Skin of body (tissue), 2 donors: ENCODE measurements around the gene ANGPT4. TPM values are rescaled to one million over a fixed set of nuclear protein-coding genes. Genes with fewer than 3 reads are reported as not detected.
"Not testable (repeated sequence)": the region's sequence is repeated elsewhere in the genome, so short reads cannot be mapped to it uniquely, and the experiment has no call there.

Source experiments
- DNase-seq: peaks from one replicate; lab custom pipeline; 2025; lab: John Stamatoyannopoulos, UW
- total RNA-seq: library from RNA; depleted of rRNA; stranded (reverse); fragments of >200 nt; gene quantifications from one replicate; pipeline ENCODE4 v1.2.3, GENCODE V29; 2014

The ANGPT4 gene
- total RNA-seq, 1 donor from 2014 or later = 0.10 TPM

DNA sequence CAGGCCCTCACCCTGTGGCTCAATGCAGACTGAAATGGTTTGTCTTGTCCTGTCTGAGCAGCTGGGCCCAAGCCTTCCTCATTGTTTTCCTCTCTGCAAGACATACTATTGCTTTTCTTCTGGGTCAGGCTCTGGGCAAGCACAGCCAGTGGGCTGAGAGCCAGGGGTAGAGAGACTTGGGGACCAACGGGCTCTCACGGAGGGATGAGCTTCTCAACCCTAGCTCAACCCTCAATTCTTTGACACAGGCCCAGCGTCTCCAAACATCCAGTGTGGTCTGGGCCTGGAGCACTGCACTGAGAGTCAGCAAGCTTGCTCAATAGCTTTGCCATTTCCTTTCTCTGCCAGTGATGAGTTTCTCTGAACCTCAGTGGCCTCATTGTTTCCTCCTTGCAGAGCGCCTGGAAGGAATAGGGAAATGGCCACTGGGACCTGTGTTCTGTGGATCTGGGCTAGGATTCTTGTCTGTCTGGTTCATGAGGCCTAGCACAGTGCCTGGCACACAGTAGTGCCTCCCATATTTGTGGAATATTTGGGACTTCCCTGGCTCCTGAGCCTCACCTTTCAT lies 9.3 kb downstream of the ANGPT4 start:
- no peak for DNase-seq

DNA sequence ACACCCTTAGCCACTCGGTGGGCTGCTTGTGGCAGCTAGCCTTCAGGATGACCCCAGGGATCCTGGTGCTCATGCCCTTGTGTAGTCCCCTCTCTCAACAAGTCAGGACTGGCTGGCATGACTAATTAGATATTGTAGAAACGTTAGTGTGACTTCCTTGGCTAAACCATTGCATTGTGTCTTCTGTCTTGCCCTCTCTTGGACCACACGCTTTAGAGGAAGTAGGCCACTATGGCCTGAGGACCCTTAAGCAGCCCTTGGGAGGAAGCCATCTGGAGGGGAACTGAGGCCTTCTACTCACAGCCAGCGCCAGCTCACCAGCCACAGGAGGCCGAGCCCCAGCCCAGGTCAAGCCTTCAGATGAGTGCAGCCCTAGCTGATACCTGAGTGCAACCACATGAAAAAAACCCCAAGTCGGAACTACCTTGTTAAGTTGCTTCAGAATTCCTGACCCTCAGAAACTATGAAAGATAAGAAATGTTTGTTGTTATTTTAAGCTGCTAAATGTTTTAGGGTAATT lies 10.1 kb downstream of the ANGPT4 start:
- no peak for DNase-seq

DNA sequence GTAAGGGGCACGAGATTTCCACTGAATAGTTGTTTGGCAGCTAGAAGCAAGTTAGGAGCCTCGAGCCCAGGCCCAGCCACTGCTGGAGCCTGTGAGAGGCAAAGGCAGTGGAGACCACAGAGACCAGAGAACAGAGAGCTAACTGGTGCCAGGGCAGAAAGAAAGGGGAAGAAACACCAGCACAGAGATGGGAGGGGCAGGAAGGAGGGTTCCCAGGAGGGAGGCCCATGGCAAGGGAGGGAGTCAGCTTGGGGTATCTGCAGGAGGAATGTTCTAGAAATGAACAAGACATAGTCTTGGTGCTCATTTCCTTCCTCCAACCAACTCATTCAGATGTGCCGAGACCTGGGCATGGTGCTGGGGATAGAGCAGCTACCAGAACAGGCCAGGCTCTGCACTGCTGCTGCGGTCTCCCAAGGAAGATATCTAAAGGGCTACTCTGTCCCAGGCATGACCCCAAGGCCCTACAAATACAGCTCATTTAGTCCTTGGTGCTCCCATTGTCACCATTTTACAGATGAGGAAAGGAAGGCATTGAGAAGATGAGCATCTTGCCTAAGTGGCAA lies 10.7 kb downstream of the ANGPT4 start:
- no peak for DNase-seq

DNA sequence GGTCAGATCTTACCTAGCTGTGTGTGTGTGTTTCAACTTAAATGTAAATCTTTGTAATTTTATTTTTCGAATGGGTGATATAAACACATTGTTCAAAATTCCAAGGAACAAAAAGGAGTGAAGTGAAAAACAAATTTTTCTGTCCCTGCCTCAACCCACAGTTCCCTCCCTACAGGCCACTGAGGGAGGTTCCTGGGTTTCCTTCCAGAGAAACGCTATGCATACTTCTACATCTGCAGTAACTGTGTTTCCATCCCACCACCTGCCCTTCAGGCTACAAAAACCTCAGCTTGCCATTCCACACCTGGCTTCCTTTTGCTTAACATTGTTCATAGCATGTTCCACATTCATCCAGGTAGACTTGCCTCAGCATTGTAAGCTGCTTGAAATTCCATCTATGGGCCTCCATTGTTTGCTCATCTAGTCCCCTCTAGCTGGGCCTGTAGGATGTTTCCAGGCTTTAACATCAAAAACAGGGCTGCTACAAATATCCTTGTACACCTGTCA lies 12.0 kb downstream of the ANGPT4 start:
- DNase-seq = no peak

DNA sequence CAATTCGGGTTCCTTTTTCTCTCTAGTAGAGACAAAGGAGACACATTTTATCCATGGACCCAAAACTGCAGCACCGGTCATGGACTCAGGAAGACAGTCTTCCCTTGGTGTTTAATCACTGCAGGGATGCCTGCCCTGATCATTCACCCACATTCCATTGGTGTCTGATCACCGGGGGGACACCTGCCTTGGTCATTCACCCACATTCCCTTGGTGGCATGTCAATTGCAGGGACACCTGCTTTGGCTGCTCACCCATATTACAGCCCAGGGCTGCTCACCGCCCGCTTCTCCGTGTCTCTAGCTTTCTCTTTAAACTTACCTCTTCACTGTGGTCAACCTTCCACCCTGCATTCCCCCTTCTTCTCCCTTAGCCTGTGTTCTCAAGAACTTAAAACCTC lies 18.7 kb downstream of the ANGPT4 start:
- DNase-seq = not testable (repeated sequence)

DNA sequence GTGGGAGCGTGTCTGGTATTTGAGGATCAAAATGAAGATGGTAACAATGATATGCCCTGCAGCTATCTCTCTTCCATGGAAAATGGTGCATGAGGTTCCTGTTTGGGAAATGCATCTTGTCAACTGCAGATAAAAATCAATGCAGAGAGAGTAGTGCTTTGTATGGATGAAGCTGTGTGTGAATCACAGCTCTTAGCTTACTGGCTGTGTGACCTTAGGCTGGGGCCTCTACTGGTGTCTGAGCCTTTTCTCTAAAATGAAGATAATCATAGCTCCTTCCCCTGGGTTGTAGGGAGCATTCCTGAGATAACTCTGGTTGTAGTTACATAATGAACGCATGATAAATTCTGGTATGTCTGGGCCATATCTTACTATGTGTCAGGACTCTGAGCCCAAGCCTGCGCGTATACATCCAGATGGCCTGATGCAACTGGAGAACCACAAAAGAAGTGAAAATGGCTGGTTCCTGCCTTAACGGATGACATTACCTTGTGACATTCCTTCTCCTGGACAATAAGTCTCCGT lies 19.6 kb downstream of the ANGPT4 start:
- no peak for DNase-seq

DNA sequence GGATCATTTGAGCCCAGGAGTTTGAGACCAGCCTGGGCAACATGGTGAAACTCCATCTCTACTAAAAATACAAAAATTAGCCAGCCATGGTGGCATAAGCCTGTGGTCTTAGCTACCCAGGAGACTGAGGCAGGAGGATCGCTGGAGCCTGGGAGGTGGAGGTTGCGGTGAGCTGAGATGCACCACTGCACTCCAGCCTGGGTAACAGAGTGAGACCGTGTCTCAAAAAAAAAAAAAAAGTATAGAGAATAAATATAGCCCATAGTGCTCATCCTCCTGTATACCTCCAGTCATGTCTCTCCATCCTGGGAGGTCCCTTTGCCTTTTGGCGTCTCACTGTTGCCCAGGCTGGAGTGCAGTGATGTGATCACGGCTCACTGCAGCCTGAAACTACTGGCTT lies 23.8 kb downstream of the ANGPT4 start:
- not testable (repeated sequence) for DNase-seq

DNA sequence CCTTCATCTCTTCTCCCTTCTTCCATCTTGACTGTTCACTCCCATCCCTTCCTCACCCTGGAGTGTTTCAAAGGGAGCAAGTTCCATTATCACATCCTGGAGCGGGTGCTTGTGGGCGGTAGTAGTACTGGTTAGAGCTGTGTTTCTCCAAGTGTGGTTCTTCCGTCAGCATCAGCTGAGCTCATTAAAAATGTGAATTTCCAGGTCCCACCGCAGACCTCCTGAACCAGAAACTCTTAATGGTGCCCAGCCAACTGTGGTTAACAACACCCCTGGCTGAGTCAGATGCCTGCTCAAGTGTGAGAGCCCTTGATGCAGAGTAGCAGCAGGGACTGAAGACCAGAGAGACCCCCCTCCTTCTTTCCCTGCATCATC lies 24.4 kb downstream of the ANGPT4 start:
- DNase-seq = no peak

DNA sequence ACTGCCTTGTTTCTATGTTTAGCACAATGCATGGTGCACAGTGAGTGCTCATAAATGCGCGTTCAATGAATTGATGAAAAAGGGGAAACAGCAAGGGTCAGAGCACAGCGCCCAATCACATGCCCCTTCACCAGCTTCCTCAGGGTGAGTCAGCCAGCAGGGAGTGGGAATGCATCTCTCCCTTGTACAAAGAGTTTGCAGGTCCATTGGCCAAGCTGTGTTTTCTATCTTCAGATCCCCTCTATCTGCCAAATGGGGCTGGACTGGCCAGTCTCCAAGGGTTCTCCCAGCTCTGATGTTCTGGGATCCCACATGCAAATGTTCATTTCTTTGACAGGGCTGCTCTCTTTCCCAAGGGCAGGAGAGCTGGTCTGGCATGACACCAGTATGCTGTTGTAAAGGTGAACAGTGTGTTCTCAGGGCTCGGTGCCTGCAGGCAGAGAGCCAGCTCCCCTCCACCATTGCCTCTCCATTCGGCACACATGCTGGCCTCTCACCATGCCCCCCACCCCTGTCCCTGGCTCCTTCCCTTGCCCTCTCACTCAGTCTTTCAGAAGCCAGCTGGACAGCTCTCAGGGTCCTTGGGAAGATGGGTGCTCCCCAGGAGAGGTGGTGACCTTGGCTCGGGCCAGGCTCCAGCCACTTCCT lies 25.0 kb downstream of the ANGPT4 start:
- DNase-seq = no peak

DNA sequence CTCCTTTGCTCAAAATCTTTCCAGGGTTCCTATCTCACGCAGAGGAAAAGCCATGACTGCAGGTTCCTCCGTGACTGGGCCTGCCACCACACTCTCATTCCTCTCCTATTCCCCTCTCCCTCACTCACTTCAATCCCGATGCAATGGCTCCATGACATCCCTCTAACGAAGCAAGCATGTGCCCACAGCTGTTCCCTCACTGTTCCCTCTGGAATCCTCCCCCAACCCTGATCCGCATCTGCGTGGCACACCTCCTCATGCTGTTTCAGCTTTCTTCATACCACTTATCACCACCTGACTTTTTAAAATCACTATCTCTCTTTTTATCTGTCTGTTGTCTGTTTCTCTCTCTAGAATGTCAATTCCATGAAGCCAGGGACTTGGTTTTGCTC lies 25.5 kb downstream of the ANGPT4 start:
- DNase-seq = no peak

DNA sequence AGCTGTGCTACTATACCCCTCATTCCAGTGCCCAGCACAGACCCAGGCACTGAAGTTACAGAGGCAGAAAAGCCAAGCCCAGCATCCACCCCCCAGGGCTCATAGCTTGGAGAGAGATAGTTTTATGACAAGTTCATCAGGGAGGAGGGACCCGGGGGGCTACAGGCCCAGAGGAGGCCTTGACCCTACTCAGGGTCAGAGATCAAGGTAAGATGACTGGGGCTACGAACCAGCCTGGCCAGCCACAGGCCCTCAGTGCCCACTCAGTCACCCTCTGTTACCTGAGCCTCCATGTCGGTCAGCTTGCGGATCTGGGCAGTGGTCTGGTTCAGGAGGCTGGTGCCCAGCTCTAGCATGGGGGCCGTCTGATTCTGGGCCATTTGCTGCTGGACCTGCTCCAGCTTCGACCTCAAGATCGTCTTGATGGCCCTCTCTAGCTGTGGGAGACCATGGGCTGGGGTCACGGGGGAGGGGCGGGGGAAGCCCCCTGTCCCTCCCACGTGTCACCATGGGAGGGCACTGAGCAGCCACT lies 26.1 kb downstream of the ANGPT4 start:
- no peak for DNase-seq

DNA sequence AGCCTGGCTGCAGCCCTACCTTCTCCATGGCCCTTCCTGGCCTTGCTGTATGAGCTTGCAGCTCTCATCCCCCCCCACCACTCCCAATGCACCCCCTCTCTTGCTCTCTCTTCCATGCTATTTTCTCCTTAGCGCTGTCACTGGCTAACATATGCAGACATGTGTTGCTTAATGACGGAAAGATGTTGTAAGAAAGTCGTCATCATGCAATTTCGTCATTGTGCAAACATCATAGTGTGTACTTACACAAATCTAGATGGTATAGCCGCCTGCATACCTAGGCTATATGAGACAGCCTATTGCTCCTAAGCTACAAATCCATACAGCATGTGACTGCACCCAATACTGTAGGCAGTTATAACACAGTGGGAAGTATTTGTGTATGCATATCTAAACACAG lies 27.0 kb downstream of the ANGPT4 start:
- no peak for DNase-seq

DNA sequence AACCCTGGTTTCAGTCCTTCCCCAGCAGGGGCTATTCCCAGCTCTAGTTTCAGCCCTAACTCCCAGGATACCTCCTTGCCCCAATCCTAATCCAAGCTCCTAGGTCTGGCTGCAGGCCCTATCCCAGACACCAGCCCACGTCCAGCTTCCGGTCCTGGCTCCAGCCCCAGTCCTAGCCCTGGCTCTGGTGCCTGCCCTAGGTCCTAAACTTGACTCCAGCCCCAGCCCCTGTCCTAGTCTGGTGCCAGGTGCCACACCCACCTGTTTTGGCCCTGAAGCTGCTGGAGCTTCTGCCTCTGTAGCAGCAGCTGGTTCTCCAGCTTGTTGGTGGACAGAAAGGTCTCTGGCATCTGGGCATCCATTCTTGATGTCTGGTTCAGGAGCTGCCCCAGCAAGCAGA lies 28.1 kb downstream of the ANGPT4 start:
- DNase-seq = no peak

DNA sequence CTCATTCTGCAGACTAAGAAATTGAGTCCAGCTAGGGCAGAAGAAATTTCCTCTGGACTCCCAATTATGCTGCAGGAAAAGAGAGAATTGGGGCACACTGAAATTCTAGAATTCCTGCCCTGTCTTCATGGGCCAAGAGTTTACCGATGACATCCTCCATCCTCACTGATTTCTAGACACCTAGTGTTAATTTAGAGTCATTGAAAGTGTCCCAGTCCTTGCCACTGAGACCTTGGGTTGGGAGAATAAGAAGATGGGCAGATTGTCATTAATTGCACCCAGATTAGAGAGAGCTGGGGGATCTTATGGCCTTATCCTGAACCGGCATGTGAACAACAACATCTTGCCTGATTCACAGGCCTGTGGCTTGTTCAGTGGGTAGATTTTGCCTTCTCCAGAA lies 29.0 kb downstream of the ANGPT4 start:
- DNase-seq = no peak

DNA sequence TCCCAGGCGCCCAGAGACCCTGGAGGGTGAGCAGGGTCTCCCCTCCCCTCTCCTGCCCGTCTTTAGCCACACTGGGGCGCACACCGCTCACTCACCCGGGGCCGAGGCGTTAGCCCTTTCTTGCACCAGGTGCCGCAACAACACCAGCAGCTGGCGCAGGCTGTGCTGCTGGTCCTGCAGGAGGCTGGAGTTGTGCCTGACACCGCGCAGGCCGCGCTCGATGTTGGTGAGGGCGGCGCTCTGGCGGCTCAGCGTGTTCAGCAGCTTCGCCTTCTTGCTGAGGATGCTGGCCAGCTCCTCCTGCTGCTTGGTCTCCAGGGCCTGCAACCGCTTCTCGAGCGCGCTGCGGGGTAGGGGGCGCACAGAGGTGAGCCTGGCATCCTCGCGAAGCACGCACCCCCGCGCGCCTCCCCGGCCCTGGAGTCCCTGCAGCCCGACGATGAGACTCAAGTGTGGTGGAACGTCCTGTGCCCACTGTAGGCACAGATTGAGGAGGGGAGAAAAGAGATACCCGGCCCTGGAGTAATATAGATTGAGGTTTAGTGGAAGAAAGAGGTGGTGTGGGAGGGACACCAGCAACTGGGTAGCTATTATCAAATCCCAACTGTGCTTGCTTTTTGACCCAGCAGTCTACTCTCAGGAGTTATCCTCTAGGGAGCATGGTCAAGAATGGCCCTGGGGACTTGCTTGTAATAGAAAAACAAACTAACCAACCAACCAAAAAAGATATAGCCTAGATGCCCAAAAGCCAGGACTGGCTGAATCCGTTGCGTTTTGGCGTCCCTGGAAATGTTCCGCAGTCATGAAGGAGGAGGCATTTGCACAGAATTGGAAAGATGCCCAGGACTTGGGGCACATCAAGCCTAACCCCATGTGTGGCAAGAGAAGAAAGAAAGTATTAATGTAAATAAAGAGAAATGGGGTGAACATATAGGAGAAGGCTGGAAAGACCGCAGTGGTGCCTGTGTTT lies 30.9 kb downstream of the ANGPT4 start:
- DNase-seq = no peak

DNA sequence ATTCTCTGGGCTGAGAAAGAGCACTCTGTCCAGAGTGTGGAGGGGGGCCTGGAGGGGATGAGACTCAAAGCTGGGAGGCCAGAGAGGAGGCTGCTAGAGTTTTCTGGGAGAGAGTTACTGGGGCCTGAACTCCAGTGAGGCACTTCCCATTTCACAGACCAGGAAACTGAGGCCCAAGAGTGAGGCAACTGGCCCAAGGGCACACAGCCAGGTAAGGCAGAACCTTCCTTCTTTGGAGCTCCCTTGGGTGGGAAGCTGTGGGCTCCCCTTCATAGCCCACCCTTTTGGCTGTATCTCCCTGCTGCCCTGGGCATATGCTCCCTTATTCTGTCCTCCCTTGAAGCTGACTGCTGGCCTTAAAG lies 34.4 kb downstream of the ANGPT4 start:
- DNase-seq = no peak

DNA sequence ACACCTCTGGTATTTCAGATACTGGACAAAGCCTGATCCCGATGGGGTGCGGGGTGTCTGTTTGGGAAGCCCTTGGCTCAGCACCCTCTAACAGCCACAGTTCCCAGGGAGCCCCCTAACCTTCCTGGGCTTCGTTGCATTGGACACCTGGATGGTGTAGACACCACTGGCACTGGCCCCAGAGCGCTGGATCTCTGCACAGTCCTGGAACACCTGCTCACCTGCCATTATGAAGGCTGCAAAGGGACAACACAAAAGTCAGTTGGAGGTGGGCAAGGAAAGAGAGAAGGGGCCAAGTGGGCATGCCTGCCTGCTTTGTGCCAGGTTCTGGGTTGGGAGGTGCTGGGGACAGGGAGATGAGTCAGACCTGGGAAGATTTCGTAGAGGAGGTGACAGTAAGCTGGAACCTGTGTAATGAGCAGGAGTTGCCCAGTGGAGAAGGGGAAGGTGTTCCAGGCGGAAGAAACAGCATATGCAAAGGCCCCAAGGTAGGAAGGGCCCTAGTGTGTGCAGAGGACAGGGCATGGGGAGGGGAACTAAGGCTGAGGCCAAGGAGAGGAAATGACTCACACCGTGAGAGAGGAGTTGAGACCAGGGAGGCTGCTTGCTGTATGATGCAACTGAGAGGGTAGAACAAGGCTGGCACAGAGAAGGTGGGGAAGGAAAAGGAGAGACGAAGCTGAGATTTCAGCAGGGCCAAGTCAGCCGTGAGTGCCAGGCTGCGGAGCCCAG lies 34.9 kb downstream of the ANGPT4 start:
- DNase-seq = no peak

DNA sequence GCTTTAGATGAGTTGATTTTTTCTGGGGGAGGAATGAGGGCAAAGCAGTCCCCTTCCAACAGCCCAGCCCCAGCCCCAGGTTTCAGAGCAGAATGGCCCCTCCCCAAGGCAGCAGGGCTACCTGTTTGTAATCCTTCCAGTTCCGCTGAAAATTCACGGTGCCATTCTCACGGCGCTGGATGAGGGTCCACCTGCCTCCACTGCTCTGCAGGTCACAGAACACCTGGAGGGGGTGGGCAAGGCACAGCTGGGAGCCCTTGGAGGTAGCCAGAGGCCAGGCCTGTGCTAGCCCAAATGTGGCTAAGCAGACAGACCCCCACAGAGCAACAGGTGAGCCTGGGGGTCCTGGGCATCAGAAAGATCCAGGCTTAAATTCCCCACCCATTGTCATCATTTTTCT lies 36.5 kb downstream of the ANGPT4 start:
- DNase-seq = no peak

DNA sequence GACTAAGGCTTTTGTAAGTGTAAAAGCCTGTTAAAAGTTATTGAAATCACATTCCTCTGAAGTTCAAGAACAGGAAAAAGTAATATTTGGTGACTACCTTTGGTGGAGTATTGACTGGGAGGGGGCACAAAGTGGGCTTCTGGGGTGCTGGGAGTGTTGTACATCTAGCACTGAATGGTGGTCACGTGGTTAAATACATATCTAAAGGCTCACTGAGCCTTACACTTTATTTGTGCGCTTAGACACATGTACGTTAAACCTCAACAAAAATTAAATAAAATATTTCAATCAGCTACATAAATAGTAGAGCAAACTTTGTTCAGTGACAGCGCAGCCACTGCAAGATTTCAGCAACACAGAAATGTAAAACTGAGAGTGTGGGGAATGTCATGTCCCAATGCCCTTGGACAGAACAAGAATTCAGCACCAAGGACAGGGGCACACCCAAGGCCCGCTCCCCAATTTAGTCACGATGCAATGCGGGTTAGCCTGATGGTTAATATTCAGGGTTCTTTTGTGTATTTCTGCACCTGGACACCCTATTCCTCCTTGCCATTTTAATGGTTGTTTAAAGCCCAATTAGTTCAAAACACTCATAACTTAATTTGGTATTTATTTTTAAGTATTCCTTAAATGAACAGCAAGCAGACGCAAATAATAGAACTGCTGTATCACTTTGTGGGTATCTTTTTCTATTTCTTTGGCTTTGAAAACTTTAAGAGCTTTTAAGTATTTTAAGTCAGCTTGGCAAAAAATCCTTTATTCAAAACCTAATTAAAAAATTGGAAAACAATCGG lies 37.4 kb downstream of the ANGPT4 start:
- DNase-seq = no peak

DNA sequence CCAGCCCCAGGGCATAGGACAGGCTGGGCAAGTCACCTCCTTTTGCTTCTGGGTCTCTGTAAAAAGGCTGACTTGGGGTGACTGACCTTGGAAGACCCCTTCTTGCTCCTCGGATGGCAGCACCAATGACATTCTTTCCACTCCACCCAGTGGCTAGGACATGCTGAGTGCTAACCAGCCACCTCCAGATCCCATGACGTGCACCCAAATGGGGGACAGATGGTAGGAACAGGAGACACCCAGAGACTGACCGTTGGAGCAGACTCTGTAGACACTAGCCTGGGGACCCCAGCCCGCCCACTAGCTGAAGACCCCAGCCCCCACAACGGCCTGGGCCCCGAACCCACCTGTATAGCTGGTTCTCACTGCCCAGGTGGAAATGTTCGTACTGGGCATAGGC lies 38.3 kb downstream of the ANGPT4 start:
- DNase-seq = no peak
